ENCODE results near the gene TRO.

Gene TRO

DNA sequence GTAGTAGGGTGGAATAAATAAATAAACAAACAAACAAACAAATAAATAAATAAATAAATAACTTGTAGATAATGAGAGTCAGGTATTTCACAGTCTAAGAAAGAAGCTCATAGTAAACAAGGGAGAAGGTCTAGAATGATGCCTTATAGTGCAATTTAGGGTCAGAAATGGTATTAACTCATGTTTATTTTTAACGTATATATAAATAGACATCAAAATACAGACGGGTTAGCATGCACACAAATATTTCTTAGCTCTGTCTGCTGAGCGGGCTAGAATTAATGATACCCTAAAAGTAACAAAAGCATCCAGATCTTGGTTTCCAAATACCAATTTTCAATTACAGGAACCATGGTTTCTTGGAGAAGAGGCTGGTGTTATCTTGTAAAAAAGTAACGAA lies 56.8 kb downstream of the TRO start:
- no peak for DNase-seq

DNA sequence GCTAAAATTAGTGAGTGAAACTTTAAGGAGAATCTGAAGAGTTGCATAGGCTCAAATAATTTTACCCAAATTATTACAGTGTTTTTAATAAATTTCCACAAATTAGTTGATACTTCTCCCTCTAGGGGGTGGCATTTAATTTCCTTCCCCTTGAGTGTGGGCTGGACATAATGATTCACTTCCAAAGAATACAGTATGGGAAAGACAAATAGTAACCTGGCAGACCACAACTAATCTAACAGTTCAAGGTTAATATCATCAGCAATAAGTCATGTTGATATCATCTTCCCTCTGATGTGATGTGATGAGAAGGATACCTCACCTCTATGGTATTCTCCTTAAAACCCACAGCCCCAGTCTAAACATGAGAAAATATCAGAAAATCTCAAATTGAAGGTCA lies 57.8 kb downstream of the TRO start:
- no peak for DNase-seq

DNA sequence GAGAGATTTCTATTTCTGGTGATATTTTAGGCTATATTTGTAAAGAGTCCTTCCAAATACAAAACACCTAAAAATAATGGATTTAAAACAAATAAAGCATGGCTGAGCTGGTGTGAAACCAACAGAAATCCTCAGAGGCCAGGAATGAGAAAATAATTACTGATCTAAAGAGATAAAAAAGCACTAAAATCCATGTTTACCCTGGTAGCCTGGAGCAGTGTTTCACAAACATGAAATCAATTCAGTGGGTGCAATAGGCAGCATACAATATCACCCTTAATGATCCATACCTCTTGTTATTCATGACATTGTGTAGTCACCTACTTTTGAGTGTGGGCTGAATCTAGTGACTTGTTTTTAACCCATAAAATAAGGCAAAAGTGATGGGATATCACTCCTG lies 58.8 kb downstream of the TRO start:
- DNase-seq: no peak

DNA sequence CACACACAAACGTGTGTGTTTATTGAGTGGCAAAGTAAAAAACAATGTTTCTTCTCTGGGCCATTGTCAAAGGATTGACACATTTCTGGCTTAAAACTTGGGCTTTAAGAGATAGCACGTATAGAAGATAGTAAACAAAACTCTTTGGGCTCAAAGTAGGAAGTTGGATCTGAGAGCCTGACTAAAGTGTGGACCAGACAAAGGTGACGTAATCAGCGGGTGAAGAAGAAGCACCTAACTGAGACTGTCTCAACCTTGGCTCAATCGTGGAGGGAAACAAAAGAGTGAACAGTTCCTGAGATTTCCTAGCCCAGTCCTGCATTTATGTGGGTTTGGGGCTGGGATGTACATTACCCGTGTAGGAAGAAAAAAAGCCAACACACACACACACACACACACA lies 59.7 kb downstream of the TRO start:
- DNase-seq: no peak

Data from CD4-positive, alpha-beta T cell treated with Interleukin-12 subunit alpha and Interleukin-12 subunit beta, for 1 hour (primary cell).